ENCODE measurements around the gene LYSMD1.

GRCh38 chr1:151156515-151156819 lies 9.2 kb downstream of the LYSMD1 start, which contains the start of gene TNFAIP8L2:
- TF ChIP-seq CTCF (IDR thresholded peaks at IDR 0.05 in 8 of 11, conservative IDR thresholded peaks at IDR 0.05 in 3 of 11) (no peak), POLR2A (IDR thresholded peaks at IDR 0.05) (no peak), POLR2AphosphoS5 (IDR thresholded peaks at IDR 0.05) (peak in 1 of 3 donors; percentile 55)
